Fibroblast of the aortic adventitia (primary cell): ENCODE data around the gene KCNK6. TPM values are rescaled to one million over a fixed set of nuclear protein-coding genes. Genes with fewer than 3 reads are reported as not detected.

ENCODE experiments used
- DNase-seq: peaks from one replicate; pipeline ENCODE4 v3.0.0-alpha.2; 2010; ENCODE audit warnings: low read depth
- H3K4me3 ChIP-seq: 2 replicates; pipeline ENCODE4 v1.5.1; 2011; ENCODE audit warnings: low read depth, mild to moderate bottlenecking, control low read depth, low read length, moderate library complexity
- small RNA-seq: library from RNA; depleted of rRNA; stranded (forward); fragments of <200 nt; gene quantifications from one replicate; pipeline ENCODE3, GENCODE V24; 2012
- total RNA-seq: library from RNA; depleted of rRNA; stranded (reverse); fragments of >200 nt; gene quantifications from 2 replicates; pipeline ENCODE4 v1.2.3, GENCODE V29; 2012; ENCODE audit warnings: low replicate concordance
- TF ChIP-seq, protein P1 (sequence below): IDR thresholded peaks from 2 replicates; pipeline ENCODE4 v1.5.1; 2011; ENCODE audit warnings: mild to moderate bottlenecking, low read length, control low read depth, inconsistent platforms; ENCODE audit not compliant: insufficient read depth

The KCNK6 gene
- total RNA-seq, 1 donor, result 3.6 TPM

DNA sequence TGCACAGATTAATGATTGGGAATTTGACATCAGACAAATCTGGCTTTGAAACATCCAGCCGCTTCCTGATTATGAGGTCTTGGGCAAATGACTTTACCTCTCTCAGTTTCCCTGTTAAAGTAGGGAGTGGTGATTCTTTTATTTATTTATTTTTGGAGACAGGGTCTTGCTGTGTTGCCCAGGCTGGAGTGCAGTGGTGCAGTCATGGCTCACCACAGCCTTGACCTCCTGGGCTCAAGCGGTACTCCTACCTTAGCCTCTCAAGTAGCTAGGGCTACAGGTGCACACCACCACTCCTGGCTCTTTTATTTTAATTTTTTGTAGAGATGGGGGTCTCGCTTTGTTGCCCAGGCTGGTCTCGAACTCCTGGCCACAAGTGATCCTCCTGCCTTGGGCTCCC, 57.4 kb downstream of the KCNK6 start:
- DNase-seq, result no peak
- TF ChIP-seq, protein P1, sequence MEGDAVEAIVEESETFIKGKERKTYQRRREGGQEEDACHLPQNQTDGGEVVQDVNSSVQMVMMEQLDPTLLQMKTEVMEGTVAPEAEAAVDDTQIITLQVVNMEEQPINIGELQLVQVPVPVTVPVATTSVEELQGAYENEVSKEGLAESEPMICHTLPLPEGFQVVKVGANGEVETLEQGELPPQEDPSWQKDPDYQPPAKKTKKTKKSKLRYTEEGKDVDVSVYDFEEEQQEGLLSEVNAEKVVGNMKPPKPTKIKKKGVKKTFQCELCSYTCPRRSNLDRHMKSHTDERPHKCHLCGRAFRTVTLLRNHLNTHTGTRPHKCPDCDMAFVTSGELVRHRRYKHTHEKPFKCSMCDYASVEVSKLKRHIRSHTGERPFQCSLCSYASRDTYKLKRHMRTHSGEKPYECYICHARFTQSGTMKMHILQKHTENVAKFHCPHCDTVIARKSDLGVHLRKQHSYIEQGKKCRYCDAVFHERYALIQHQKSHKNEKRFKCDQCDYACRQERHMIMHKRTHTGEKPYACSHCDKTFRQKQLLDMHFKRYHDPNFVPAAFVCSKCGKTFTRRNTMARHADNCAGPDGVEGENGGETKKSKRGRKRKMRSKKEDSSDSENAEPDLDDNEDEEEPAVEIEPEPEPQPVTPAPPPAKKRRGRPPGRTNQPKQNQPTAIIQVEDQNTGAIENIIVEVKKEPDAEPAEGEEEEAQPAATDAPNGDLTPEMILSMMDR, result no peak
- H3K4me3 ChIP-seq, result no peak overlapping the region

DNA sequence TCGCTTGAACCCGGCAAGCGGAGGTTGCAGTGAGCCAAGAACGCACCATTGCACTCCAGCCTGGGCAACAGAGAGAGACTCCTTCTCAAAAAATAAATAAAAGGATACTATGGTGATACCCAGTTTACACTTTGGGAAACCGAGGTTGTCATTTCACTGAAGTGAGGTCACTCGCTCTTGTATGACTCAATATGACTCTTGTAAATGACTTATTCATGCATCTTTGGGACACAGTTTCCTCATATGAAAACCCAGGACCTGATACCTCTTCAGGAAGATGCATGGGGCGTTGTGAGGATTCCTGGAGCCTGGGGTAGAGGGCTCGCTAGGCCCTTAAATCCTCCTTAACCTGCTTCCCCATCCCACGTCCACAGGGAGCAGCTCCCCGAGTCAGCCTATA, 59.2 kb downstream of the KCNK6 start:
- no peak for DNase-seq
- TF ChIP-seq, protein P1, result no peak
- no peak overlapping the region for H3K4me3 ChIP-seq

DNA sequence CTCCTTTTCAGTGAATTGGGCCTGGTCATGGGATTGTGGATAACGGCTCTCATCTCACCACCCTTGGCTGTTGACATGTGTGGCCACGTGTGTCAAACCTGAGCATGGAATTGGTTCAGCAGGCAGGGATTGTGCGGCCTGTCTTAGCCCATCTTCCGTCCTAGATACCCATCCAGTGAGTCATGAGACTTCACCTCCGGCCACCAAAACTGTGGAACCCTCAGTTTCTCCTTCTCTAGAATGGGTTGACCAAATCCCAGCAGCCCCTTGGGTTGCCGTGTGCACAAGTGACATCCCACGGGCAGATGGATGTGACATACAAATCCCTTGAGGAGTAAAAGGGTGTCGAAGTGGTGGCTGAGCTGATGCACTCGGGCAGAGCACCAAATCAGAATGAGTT, 61.5 kb downstream of the KCNK6 start:
- DNase-seq, result no peak
- no peak overlapping the region for H3K4me3 ChIP-seq
- TF ChIP-seq, protein P1, result no peak

Small RNA genes lying within 50 kb of the gene (small RNA-seq; reads per million reads assigned to genes)
- gene RF00019, result not detected

Other genes starting within 250 kb of the KCNK6 start
- 2.7 and 3.3 TPM in 2 replicates for gene DPF1, start 95.6 kb upstream of the KCNK6 start, total RNA-seq
- gene PPP1R14A, start 63.5 kb upstream of the KCNK6 start, total RNA-seq, result 1.3 TPM in 1 of 2 replicates, not detected in the other
- 1.3 and 13.5 TPM in 2 replicates for gene SPINT2, start 55.3 kb upstream of the KCNK6 start, total RNA-seq
- gene C19orf33, start 15.6 kb upstream of the KCNK6 start, total RNA-seq, result 0.45 and 1.7 TPM in 2 replicates
- gene YIF1B, start 3.9 kb upstream of the KCNK6 start, total RNA-seq, result 13.1 and 59.8 TPM in 2 replicates
- 0.98 and 1.4 TPM in 2 replicates for gene CATSPERG, start 16.0 kb downstream of the KCNK6 start, total RNA-seq
- gene PSMD8, start 54.7 kb downstream of the KCNK6 start, total RNA-seq, result 55.4 and 223 TPM in 2 replicates
- gene GGN, start 68.2 kb downstream of the KCNK6 start, total RNA-seq, result 1.3 TPM in 1 of 2 replicates, not detected in the other
- 0.41 and 9.7 TPM in 2 replicates for gene SPRED3, start 68.9 kb downstream of the KCNK6 start, total RNA-seq
- 11.9 and 46.0 TPM in 2 replicates for gene FAM98C, start 83.2 kb downstream of the KCNK6 start, total RNA-seq
- not detected in 2 replicates for gene RASGRP4, start 106.4 kb downstream of the KCNK6 start, total RNA-seq
- under 0.01 TPM in 1 of 2 replicates, not detected in the other for gene RYR1, start 113.8 kb downstream of the KCNK6 start, total RNA-seq